CD4-positive, alpha-beta T cell treated with Interferon alpha-2 for 1 hour (primary cell): ENCODE data around the gene GPHA2.
A peak's percentile ranks its signal among the peaks of the same experiment; 100 is the strongest.

ENCODE experiments used
- DNase-seq, 2 donors: peaks; one replicate each; pipeline ENCODE4 v3.0.0-alpha.2; 2020 to 2022

Gene GPHA2

GRCh38 chr11:64929625-64930024 lies 6.1 kb downstream of the GPHA2 start:
- no peak for DNase-seq

GRCh38 chr11:64928957-64929356 lies 6.7 kb downstream of the GPHA2 start:
- no peak for DNase-seq

DNA sequence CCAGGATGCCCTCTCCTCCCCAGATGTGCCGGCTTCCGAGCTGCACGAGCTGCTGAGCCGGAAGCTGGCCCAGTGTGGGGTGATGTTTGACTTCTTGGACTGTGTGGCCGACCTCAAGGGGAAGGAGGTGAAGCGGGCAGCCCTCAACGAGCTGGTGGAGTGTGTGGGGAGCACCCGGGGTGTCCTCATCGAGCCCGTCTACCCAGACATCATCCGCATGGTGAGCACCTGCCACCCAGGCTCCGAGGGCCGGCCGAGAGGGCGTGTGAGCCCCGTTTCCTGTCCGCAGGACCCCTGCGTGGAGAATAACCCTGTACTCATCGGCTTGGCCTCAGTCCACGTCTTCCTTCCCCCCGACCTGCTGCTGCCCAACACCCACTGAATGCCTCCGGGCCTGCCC lies 9.0 kb downstream of the GPHA2 start:
- no peak for DNase-seq

- DNase-seq: no peak
Measured at GRCh38 chr11:64925536-64926436, 9.9 kb downstream of the GPHA2 start.

- no peak for DNase-seq
Measured at GRCh38 chr11:64924910-64925284, 10.8 kb downstream of the GPHA2 start.

- DNase-seq: peak; percentile 90 to 92
Measured at GRCh38 chr11:64923944-64924909, 11.5 kb downstream of the GPHA2 start, which contains the start of gene PPP2R5B. TSS of gene PPP2R5B (plus strand) at chr11:64924689. CDS start at chr11:64925735, 1,046 bp downstream.

GRCh38 chr11:64923151-64923661 lies 12.5 kb downstream of the GPHA2 start:
- no peak for DNase-seq

DNA sequence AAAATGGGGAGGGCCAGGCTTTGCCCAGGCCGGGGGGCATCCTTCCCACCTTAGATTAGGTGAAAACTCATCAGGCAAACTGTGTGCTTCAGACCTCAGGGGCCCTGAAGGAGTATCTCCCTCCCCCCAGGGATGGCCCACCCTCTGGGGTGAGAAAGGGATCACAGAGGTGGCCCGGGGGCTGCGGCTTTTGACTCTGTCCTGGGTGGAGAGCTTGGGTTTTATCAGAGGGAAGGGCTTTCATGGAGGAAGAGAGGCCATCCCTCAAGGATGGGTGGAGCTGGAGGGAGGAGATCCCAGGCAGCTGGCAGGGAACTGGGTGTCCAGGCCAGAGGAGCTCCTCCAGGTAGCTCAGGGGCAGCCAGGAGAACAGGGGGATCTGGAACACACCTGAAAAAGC lies 14.3 kb downstream of the GPHA2 start:
- DNase-seq: no peak

GRCh38 chr11:64920124-64920523 lies 15.6 kb downstream of the GPHA2 start:
- no peak for DNase-seq

DNA sequence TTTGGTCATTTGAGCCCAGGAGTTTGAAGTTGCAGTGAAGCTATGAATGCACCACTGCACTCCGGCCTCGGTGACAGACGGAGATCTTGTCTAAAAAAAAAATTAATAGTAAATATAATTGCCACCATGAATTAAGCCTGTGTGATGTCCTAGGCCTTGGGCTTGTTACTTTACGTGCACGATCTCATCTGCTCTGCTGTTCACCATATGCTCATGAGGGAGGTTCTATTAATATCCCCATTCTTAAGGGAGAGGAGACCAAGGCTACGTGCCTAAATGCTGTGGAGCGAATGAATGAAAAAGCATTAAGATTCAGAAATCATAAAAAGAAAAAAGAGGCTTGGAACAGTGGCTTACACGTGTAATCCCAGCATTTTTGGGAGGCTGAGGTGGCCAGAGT lies 16.1 kb downstream of the GPHA2 start:
- DNase-seq: no peak

DNA sequence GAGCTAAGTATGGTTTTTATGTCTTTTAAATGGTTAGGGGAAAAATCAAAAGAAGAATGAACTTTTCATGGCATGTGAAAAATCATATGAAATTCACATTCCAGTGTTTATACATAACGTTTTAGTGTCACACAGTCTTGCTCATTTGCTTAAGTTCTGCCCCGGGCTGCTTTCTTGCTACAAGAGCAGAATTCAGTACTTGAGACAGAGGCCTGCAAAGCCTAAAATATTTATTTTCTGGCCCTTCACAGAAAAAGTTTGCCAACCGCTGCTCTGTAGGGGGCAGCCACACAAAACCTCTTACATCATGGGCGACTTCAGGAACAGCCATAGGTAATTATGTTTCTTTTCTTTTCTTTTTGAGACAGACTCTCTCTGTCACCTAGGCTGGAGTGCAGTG lies 17.7 kb downstream of the GPHA2 start:
- no peak for DNase-seq

DNA sequence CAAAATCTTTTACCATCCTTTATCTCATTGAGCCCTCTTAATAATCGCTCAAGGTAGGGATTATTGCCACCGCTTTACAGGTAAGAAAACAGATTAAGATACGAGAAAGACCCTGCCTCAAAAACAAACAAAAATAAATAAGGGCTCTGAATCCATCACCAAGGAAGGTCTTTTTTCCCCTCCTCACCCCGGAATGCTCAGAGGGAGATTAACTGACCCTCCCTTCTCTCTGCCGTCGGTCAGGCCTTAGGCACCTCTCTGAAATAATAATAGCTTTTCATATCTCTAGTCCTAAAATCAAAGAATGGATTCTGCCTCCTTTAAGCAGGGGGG lies 18.1 kb downstream of the GPHA2 start:
- no peak for DNase-seq

- DNase-seq: peak; percentile 99 to 100
Measured at GRCh38 chr11:64916775-64917662, 18.7 kb downstream of the GPHA2 start, which contains the start of gene ATG2A. TSS of gene ATG2A (minus strand) at chr11:64917209. CDS start at chr11:64917135, 74 bp downstream.

DNA sequence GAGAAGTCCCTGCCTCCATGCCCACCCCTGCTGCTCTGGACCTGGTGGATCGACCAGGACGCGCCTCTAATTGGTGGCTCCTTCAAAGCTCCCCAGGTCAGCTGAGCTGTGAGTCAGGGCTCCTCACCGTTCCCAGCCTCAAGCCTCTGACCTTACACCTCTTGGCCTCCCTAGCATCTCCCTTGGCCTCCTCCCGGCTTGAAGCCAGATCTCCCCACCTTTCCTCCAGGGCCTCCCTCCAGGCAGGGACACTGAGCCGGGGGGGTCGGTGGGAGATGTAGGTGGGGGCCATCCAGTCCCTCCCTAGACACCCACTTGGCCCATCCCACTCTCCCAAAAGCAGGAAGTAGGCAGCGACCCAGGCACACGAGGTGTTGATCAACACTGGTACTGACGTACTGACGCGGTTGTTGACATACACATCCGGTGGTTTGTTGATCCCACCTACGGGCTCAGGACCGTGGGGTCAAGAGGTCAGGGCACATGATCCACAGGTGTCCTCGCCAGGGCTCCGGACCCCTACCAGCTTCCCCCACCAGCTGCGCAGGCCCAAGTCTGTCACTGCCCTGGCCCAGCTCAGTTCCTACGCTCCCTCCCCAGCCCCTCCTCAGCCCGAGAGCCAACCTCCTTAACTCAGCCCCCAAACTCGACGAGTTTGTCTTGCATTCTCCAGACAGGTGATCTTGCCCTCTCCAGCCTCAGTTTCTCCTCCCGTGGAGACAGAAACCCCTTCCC lies 19.5 kb downstream of the GPHA2 start:
- DNase-seq: peak; percentile 50 to 65

DNA sequence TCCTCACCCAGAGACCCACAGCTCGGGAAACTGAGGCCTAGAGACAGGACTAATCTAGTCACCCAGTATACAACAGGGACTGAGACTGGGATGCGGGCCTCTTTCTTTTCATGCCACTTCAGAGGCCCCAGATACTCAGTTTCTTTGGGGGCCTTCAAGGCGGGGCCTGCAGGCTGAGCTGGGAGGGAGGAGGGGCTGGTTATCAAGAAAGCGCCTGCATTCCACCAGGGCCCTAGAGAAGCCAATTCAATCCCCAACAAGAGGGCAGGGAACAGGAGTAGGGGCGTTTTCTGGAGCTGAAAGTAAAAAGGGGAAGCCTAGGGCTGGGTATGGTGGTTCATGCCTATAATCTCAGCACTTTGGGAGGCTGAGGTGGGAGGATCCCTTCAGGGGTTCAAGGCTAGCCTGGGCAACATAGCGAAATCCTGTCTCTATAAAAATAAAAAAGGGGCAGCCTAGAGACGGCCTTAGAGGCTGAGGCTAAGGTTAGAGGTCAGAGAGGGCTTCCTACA lies 20.3 kb downstream of the GPHA2 start:
- DNase-seq: no peak

DNA sequence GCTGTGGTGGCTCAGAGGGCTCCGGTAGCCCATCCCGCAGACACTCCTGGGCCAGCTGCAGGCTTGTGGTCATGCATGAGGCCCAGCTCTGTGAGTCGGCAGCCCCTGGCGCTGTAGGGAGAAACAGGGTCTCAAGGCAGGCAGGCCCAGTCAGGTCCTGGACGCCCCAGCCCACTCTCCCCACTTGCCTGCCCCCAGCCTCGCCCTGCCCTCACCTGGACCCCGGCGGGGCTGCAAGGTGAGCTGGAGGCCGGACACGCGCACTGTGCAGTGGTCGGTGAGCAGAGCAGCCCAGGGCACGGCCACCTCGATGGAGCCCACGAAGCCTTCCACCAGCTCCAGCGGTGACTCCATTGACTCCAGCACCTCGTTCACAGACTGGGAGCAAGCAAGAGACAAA lies 21.6 kb downstream of the GPHA2 start:
- no peak for DNase-seq

GRCh38 chr11:64913171-64913727 lies 22.4 kb downstream of the GPHA2 start:
- no peak for DNase-seq

DNA sequence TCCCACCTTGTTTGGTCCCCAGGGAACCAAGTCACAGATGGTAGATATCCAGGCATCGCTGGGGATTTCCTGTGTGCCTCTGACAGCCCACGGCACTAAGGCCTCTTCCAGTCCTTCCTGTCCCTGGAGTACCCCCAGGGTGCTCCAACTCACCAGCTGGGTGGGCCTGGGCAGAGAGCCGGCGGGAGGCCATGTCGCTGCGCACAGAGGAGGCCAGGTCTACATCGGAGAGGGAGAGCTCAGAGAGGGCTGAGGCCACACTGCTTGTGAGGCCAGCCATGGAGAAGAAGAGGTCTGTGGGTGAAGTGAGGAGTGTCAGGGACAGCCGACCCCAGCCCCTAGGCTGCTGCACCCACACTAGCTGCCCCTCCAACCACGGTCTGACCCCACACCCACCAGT lies 24.0 kb downstream of the GPHA2 start:
- no peak for DNase-seq

- no peak for DNase-seq
Measured at GRCh38 chr11:64911142-64911541, 24.6 kb downstream of the GPHA2 start.

GRCh38 chr11:64910451-64911093 lies 25.1 kb downstream of the GPHA2 start:
- DNase-seq: no peak
